OCI-LY1 (cell line): ENCODE data around the gene ARMH1.
A peak's percentile ranks its signal among the peaks of the same experiment; 100 is the strongest.

ENCODE experiments used
- H2AFZ ChIP-seq: fragments of 200-600 bp; sonication (generic), shearing (Covaris generic); 2 replicates; pipeline ENCODE4 v1.6.0; 2014; ENCODE audit warnings: antibody characterized with exemption, mild to moderate bottlenecking, low read length
- H3F3A ChIP-seq: fragments of 200-600 bp; sonication (generic), shearing (Covaris generic); 2 replicates; pipeline ENCODE4 v1.6.0; 2014; ENCODE audit warnings: mild to moderate bottlenecking, antibody characterized with exemption, low read length, moderate library complexity; ENCODE audit not compliant: insufficient read depth
- H3K27ac ChIP-seq: fragments of 200-600 bp; sonication (generic); 2 replicates; pipeline ENCODE4 v1.5.1; 2014; ENCODE audit warnings: low read length, mixed run types, mild to moderate bottlenecking, low read depth; ENCODE audit not compliant: poor library complexity, severe bottlenecking
- H3K27me3 ChIP-seq: fragments of 200-600 bp; sonication (generic); 2 replicates; pipeline ENCODE4 v1.6.0; 2014; ENCODE audit warnings: antibody characterized with exemption, mild to moderate bottlenecking, low read length, moderate library complexity; ENCODE audit not compliant: insufficient read depth
- H3K36me3 ChIP-seq: fragments of 200-600 bp; sonication (generic); 2 replicates; pipeline ENCODE4 v1.6.1; 2014; ENCODE audit warnings: mild to moderate bottlenecking, antibody characterized with exemption, low read length, moderate library complexity, mixed read lengths; ENCODE audit not compliant: insufficient read depth
- H3K4me1 ChIP-seq: fragments of 200-600 bp; sonication (generic); 2 replicates; pipeline ENCODE4 v1.5.1; 2014; ENCODE audit warnings: mild to moderate bottlenecking, low read length, moderate library complexity; ENCODE audit not compliant: insufficient read depth, severe bottlenecking
- H3K4me2 ChIP-seq: fragments of 200-600 bp; sonication (generic), shearing (Covaris generic); 2 replicates; pipeline ENCODE4 v1.6.1; 2014; ENCODE audit warnings: low read length
- H3K4me3 ChIP-seq: fragments of 200-600 bp; sonication (generic); 2 replicates; pipeline ENCODE4 v1.5.1; 2014; ENCODE audit warnings: low read length, low read depth, mild to moderate bottlenecking, mixed read lengths; ENCODE audit not compliant: poor library complexity, severe bottlenecking
- H3K79me2 ChIP-seq: fragments of 200-600 bp; shearing (Covaris generic); 2 replicates; pipeline ENCODE4 v1.6.1; 2016; ENCODE audit warnings: mixed run types, low read length, mixed read lengths; ENCODE audit not compliant: insufficient read depth
- H3K9ac ChIP-seq: fragments of 200-600 bp; sonication (generic), shearing (Covaris generic); 2 replicates; pipeline ENCODE4 v1.6.1; 2014; ENCODE audit warnings: mild to moderate bottlenecking, low read length, mixed read lengths
- H3K9me2 ChIP-seq: fragments of 200-600 bp; sonication (generic), shearing (Covaris generic); 2 replicates; pipeline ENCODE4 v1.6.1; 2014; ENCODE audit warnings: low read depth, mild to moderate bottlenecking, low read length, mixed read lengths
- H3K9me3 ChIP-seq: fragments of 200-600 bp; shearing (Covaris generic); 2 replicates; pipeline ENCODE4 v1.6.1; 2014; ENCODE audit warnings: low read length, mixed read lengths
- H4K20me1 ChIP-seq: fragments of 200-600 bp; sonication (generic), shearing (Covaris generic); 2 replicates; pipeline ENCODE4 v1.6.0; 2016; ENCODE audit warnings: mild to moderate bottlenecking, low read length; ENCODE audit not compliant: insufficient read depth
- CTCF ChIP-seq: fragments of 200-600 bp; sonication (generic), shearing (Covaris generic); IDR thresholded peaks from 2 replicates; pipeline ENCODE4 v1.5.1; 2017; ENCODE audit warnings: mild to moderate bottlenecking, antibody characterized with exemption, low read length, moderate library complexity, mixed read lengths
- EZH2 ChIP-seq: fragments of 200-600 bp; sonication (generic), shearing (Covaris generic); IDR thresholded peaks from 2 replicates; pipeline ENCODE4 v1.8.0; 2017; ENCODE audit warnings: borderline replicate concordance, mixed run types, mild to moderate bottlenecking, antibody characterized with exemption, low read length, moderate library complexity, mixed read lengths

ARMH1 gene

GRCh38 chr1:44630116-44630515 is 44.4 kb upstream of the ARMH1 start:
- H3K27ac ChIP-seq = no peak overlapping the region
- H3K4me1 ChIP-seq = peaks cover 28% of the 10 kb centered on the region
- H3K9me2 ChIP-seq = no peaks in the 10 kb centered on the region
- no peak overlapping the region for H3K4me2 ChIP-seq
- H3K27me3 ChIP-seq = no peaks in the 10 kb centered on the region
- no peaks in the 10 kb centered on the region for H3K9me3 ChIP-seq
- H3F3A ChIP-seq = no peaks in the 10 kb centered on the region
- peaks cover 24% of the 10 kb centered on the region; the same call in 1 of the 2 replicates for H3K36me3 ChIP-seq
- no peak overlapping the region for H3K9ac ChIP-seq
- no peak for TF ChIP-seq CTCF
- TF ChIP-seq EZH2 = no peak
- no peaks in the 10 kb centered on the region for H4K20me1 ChIP-seq
- H3K4me3 ChIP-seq = no peak overlapping the region
- H3K79me2 ChIP-seq = peaks cover 3% of the 10 kb centered on the region
- H2AFZ ChIP-seq = no peak overlapping the region

- Histone ChIP-seq H4K20me1 (no peaks in the 10 kb centered on the region), H3K79me2 (peaks cover 3% of the 10 kb centered on the region), H3K4me1 (peaks cover 28% of the 10 kb centered on the region), H3F3A (no peaks in the 10 kb centered on the region), H3K27me3 (no peaks in the 10 kb centered on the region), H3K36me3 (peaks cover 36% of the 10 kb centered on the region), H3K4me3 (peak overlapping the region; percentile 87), H2AFZ (0 out of 2 replicates have a peak overlapping the region, but pooled peaks have one; percentile 25), H3K9me2 (no peaks in the 10 kb centered on the region), H3K4me2 (peak overlapping the region; percentile 99), H3K27ac (peak overlapping the region; percentile 75), H3K9me3 (no peaks in the 10 kb centered on the region), H3K9ac (peak overlapping the region; percentile 93)
- TF ChIP-seq EZH2 (no peak), CTCF (no peak)
These were observed 43.2 kb upstream of the ARMH1 start for GRCh38 chr1:44631333-44631646.

- peaks cover 28% of the 10 kb centered on the region for H3K4me1 ChIP-seq
- H3K4me3 ChIP-seq = peak overlapping the region; percentile 87
- H3K79me2 ChIP-seq = peaks cover 3% of the 10 kb centered on the region
- peak overlapping the region; percentile 76 for H3K27ac ChIP-seq
- H3K9ac ChIP-seq = peak overlapping the region; percentile 93
- H3K9me3 ChIP-seq = no peaks in the 10 kb centered on the region
- TF ChIP-seq EZH2 (no peak), CTCF (no peak)
- no peaks in the 10 kb centered on the region for H3K27me3 ChIP-seq
- peak overlapping the region; percentile 99 for H3K4me2 ChIP-seq
- H4K20me1 ChIP-seq = no peaks in the 10 kb centered on the region
- peaks cover 42% of the 10 kb centered on the region for H3K36me3 ChIP-seq
- H3K9me2 ChIP-seq = no peaks in the 10 kb centered on the region
- H3F3A ChIP-seq = no peaks in the 10 kb centered on the region
- 0 out of 2 replicates have a peak overlapping the region, but pooled peaks have one; percentile 25 for H2AFZ ChIP-seq
These were observed 42.6 kb upstream of the ARMH1 start for GRCh38 chr1:44631647-44632539.
